SK-N-SH (cell line): Measurements from ENCODE around the gene BRD1. TPM values are rescaled to one million over a fixed set of nuclear protein-coding genes. Genes with fewer than 3 reads are reported as not detected.
"Not testable (repeated sequence)": the region's sequence is repeated elsewhere in the genome, so short reads cannot be mapped to it uniquely, and the experiment has no call there.

Source experiments
- CTCF ChIA-PET: fragments of 300-600, 350-600 bp; formaldehyde crosslinking; extraction: SDS; loops from one replicate; lab custom pipeline; 2021; lab: Yijun Ruan, JAX
- POLR2A ChIA-PET: fragments of 350-600 bp; sonication (Branson Sonifier 250); formaldehyde crosslinking; extraction: SDS; loops from one replicate; lab custom pipeline; 2020; ENCODE audit warnings: antibody characterized with exemption, inconsistent platforms; lab: Yijun Ruan, JAX
- DNase-seq: peaks from one replicate; pipeline ENCODE4 v3.0.0; 2012
- H2AFZ ChIP-seq: fragments of 200-600 bp; sonication (generic); 2 replicates; pipeline ENCODE4 v1.8.1; 2016; ENCODE audit warnings: antibody characterized with exemption, mild to moderate bottlenecking, low read depth
- H3F3A ChIP-seq: fragments of 200-600 bp; sonication (generic); replicated peaks from 2 replicates; pipeline ENCODE3; 2016; ENCODE audit warnings: antibody characterized with exemption, mild to moderate bottlenecking; ENCODE audit not compliant: insufficient read depth
- H3K27ac ChIP-seq, 2 experiments: fragments of 200-500 bp in 1 of 2; fragments of 200-600 bp in 1 of 2; sonication (Bioruptor generic) in 1 of 2; sonication (generic), shearing (Covaris generic) in 1 of 2; 2 replicates each; pipeline versions ENCODE4 v1.5.1 to v1.6.1; 2014 to 2016; ENCODE audit warnings: low read depth in 2 of 2, inconsistent platforms in 1 of 2, low read length in 1 of 2, mild to moderate bottlenecking in 1 of 2, mixed read lengths in 1 of 2
- H3K27me3 ChIP-seq: fragments of 200-600 bp; sonication (generic), shearing (Covaris generic); 2 replicates; pipeline ENCODE4 v1.6.1; 2016; ENCODE audit warnings: mixed run types; ENCODE audit not compliant: insufficient read depth
- H3K36me3 ChIP-seq, 2 experiments: fragments of 200-500 bp in 1 of 2; fragments of 200-600 bp in 1 of 2; sonication (Bioruptor generic) in 1 of 2; sonication (generic) in 1 of 2; replicated peaks in 1 of 2; 2 replicates each; pipeline versions ENCODE3 to v1.5.1; 2014 to 2016; ENCODE audit warnings: low read length in 1 of 2, mild to moderate bottlenecking in 1 of 2; ENCODE audit not compliant: insufficient read depth in 2 of 2, control insufficient read depth in 1 of 2
- H3K4me1 ChIP-seq, 2 experiments: fragments of 200-500 bp in 1 of 2; fragments of 200-600 bp in 1 of 2; sonication (Bioruptor generic) in 1 of 2; sonication (generic), shearing (Covaris generic) in 1 of 2; 2 replicates each; pipeline versions ENCODE4 v1.5.1 to v1.6.1; 2014 to 2016; ENCODE audit warnings: low read depth in 1 of 2, low read length in 1 of 2, mixed run types in 1 of 2; ENCODE audit not compliant: insufficient read depth in 2 of 2, control insufficient read depth in 1 of 2
- H3K4me2 ChIP-seq: fragments of 200-600 bp; sonication (generic), shearing (Covaris generic); 2 replicates; pipeline ENCODE4 v1.6.1; 2017; ENCODE audit warnings: mixed run types
- H3K4me3 ChIP-seq, 2 experiments: fragments of 200-500 bp in 1 of 2; fragments of 200-600 bp in 1 of 2; sonication (Bioruptor generic) in 1 of 2; sonication (generic), shearing (Covaris generic) in 1 of 2; 2 replicates each; pipeline versions ENCODE4 v1.5.1 to v1.8.1; 2014 to 2016; ENCODE audit warnings: low read depth in 2 of 2, inconsistent platforms in 1 of 2, low read length in 1 of 2, mild to moderate bottlenecking in 1 of 2, mixed read lengths in 1 of 2, moderate library complexity in 1 of 2
- H3K79me2 ChIP-seq: fragments of 200-600 bp; sonication (generic); 2 replicates; pipeline ENCODE4 v1.8.1; 2017; ENCODE audit warnings: mild to moderate bottlenecking; ENCODE audit not compliant: insufficient read depth
- H3K9ac ChIP-seq: fragments of 200-600 bp; sonication (generic); 2 replicates; pipeline ENCODE4 v1.6.1; 2017; ENCODE audit warnings: mixed run types
- H3K9me2 ChIP-seq: fragments of 200-600 bp; sonication (generic); 2 replicates; pipeline ENCODE4 v1.6.1; 2017; ENCODE audit warnings: mixed run types
- H3K9me3 ChIP-seq: fragments of 200-600 bp; sonication (generic); 2 replicates; pipeline ENCODE4 v1.6.1; 2017; ENCODE audit warnings: mixed run types, mild to moderate bottlenecking, moderate library complexity
- H4K20me1 ChIP-seq: fragments of 200-600 bp; sonication (generic); 2 replicates; pipeline ENCODE4 v1.6.1; 2017; ENCODE audit warnings: mild to moderate bottlenecking, mixed run types; ENCODE audit not compliant: insufficient read depth
- ELF1 ChIP-seq: IDR thresholded peaks from 2 replicates; pipeline ENCODE4 v1.4.0; 2012
- EZH2phosphoT487 ChIP-seq: fragments of 200-600 bp; sonication (generic); IDR thresholded peaks from 2 replicates; pipeline ENCODE4 v1.6.1; 2017; ENCODE audit warnings: low read depth, mixed run types, mild to moderate bottlenecking, antibody characterized with exemption, moderate library complexity, borderline replicate concordance
- MXI1 ChIP-seq: IDR thresholded peaks from 2 replicates; pipeline ENCODE4 v1.6.1; 2012; ENCODE audit warnings: mild to moderate bottlenecking, low read depth, low read length, improper control_type of control experiment
- NFIC ChIP-seq: IDR thresholded peaks from 2 replicates; pipeline ENCODE4 v1.4.0; 2012; ENCODE audit warnings: borderline replicate concordance
- NRF1 ChIP-seq: IDR thresholded peaks from 2 replicates; pipeline ENCODE4 v1.6.1; 2012; ENCODE audit warnings: low read depth, mild to moderate bottlenecking, low read length
- PBX3 ChIP-seq: IDR thresholded peaks from 2 replicates; pipeline ENCODE4; 2012
- POLR2AphosphoS5 ChIP-seq: IDR thresholded peaks from 2 replicates; pipeline ENCODE4 v1.6.1; 2012; ENCODE audit warnings: low read depth, low read length
- SIN3A ChIP-seq: IDR thresholded peaks from 2 replicates; pipeline ENCODE4 v1.6.1; 2012; ENCODE audit warnings: low read depth, mild to moderate bottlenecking, low read length, moderate library complexity, borderline replicate concordance
- TAF1 ChIP-seq: IDR thresholded peaks from 2 replicates; pipeline ENCODE4 v1.6.1; 2012; ENCODE audit warnings: low read depth, mild to moderate bottlenecking, low read length, moderate library complexity, borderline replicate concordance
- WGBS: methylation state at CpG from one replicate; pipeline ENCODE4 v1.1.6; 2017; ENCODE audit warnings: low lambda C conversion rate; 5-methylcytosine and 5-hydroxymethylcytosine counted together
- polyA plus RNA-seq, 3 experiments: library from polyadenylated mRNA; depleted of rRNA; stranded (reverse); fragments of >200 nt; gene quantifications; 2 replicates each; pipeline ENCODE4 v1.2.3, GENCODE V29; 2012
- TF ChIP-seq, protein P1 (sequence below): IDR thresholded peaks from 2 replicates; pipeline ENCODE4 v1.6.1; 2012; ENCODE audit warnings: mild to moderate bottlenecking, low read depth, low read length, moderate library complexity

BRD1 gene
- polyA plus RNA-seq, 1 of the 3 experiments (the other 2 are of a cell fraction), result 10.3 TPM

DNA sequence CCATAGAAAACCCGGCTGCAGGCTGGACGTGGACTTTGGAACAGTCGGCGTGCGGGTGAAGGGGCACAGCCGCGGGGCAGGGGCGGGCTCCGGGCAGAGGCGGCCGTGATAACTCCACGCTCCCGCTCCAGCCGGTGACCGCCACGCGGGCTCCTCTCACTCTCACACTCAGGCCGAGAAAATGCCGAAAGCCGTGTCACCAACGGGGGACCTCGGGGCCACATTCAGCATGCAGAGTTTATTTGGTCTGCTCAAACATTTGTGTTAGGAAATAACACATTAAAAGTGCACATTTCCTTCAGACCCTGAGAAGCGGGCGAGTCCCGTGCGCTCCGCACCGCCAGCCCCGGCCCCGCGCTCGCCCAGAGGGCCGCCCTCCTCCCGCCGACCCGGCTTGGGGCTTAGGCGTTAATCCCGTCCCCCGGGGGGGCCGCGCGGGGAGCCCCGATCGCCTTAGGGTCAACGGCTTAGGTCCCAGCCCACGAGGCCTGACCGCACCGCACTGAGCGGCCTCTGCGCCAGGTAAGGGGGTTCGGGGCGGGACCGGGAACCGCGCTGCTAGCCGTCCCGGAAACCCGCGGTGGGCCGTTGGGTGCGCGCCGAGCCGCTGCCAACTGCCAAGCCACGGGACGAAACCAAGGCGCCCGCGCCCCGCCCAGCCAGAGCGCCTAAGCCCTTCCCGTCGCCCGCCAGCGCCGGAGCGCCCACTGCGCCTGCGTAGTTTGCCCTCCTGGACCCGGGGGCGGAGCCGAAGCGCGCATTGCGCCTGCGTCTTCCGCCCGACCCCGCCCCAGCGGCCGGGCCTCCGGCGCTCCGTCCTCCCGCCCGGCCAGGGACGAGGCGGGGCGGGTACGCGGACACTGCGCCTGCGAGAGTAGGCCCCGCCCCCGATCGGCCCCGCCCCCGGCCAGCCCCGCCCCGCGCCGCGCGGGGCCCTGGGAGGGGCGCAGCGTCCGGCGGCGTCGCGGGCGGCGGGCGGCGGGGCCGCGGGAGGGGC, 25.5 kb upstream of the BRD1 start, which contains the start of gene ZBED4:
ZBED4 (plus strand) TSS at position 947 of the 997 bp plus-strand sequence. CDS start 29,819 bp downstream, outside the sequence.
- H3K27me3 ChIP-seq, result peaks cover 15% of the 10 kb centered on the region

DNA sequence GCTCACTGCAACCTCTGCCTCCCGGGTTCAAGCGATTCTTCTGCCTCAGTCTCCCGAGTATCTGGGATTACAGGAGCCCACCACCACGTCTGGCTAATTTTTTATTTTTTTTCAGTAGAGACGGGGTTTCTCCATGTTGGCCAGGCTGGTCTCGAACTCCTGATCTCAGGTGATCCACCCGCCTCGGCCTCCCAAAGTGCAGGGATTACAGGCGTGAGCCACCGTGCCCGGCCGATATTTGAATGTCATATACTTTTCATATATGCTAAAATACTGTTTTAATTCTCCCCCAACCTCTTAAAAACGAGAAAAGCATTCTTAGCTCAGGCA, 24.9 kb upstream of the BRD1 start:
- Histone ChIP-seq H3K4me1 (peaks cover 0 to 23% of the 10 kb centered on the region in 2 experiments; a peak in 2 of 4 replicates), H3K27ac (peak overlapping the region; percentile 92 to 93; a peak in 3 of 4 replicates), H3K27me3 (peaks cover 21% of the 10 kb centered on the region), H3F3A (peaks cover 11% of the 10 kb centered on the region), H3K9ac (peak overlapping the region; percentile 93; the same call in 1 of the 2 replicates), H2AFZ (peak overlapping the region; percentile 90), H3K4me2 (peak overlapping the region; percentile 91), H3K4me3 (peak overlapping the region; percentile 77 to 89), H3K79me2 (peaks cover 33% of the 10 kb centered on the region), H4K20me1 (peaks cover 34% of the 10 kb centered on the region)
- H3K9me2 ChIP-seq, DNase-seq, POLR2A ChIA-PET, H3K9me3 ChIP-seq, CTCF ChIA-PET, H3K36me3 ChIP-seq: not testable (repeated sequence)
- WGBS, result 85% methylated on average over 13 of the region's 13 CpGs

More for the DNA sequence above, 25.5 kb upstream of the BRD1 start, which contains the start of gene ZBED4:
- CTCF ChIA-PET, result no interaction called here
- H3K4me1 ChIP-seq, result peaks cover 0 to 21% of the 10 kb centered on the region in 2 experiments; a peak in 2 of 4 replicates
- peak; percentile 100 for DNase-seq
- WGBS, result 9% methylated on average over 22 of the region's 127 CpGs
- H4K20me1 ChIP-seq, result peaks cover 40% of the 10 kb centered on the region
- peak within 1 kb of the TSS; percentile 93 for H3K9ac ChIP-seq
- peak within 1 kb of the TSS; percentile 95 for H3K4me2 ChIP-seq
- H3K9me2 ChIP-seq, result no peaks in the 10 kb centered on the region
- H3K79me2 ChIP-seq, result peaks cover 40% of the 10 kb centered on the region
- H3F3A ChIP-seq, result peaks cover 11% of the 10 kb centered on the region
- 0 out of 2 replicates have a peak, but pooled peaks have one; percentile 31 for TF ChIP-seq ELF1
- peak; percentile 88 for TF ChIP-seq NRF1
- TF ChIP-seq TAF1, result peak; percentile 77
- peak; percentile 86 for TF ChIP-seq POLR2AphosphoS5
- TF ChIP-seq, protein P1, sequence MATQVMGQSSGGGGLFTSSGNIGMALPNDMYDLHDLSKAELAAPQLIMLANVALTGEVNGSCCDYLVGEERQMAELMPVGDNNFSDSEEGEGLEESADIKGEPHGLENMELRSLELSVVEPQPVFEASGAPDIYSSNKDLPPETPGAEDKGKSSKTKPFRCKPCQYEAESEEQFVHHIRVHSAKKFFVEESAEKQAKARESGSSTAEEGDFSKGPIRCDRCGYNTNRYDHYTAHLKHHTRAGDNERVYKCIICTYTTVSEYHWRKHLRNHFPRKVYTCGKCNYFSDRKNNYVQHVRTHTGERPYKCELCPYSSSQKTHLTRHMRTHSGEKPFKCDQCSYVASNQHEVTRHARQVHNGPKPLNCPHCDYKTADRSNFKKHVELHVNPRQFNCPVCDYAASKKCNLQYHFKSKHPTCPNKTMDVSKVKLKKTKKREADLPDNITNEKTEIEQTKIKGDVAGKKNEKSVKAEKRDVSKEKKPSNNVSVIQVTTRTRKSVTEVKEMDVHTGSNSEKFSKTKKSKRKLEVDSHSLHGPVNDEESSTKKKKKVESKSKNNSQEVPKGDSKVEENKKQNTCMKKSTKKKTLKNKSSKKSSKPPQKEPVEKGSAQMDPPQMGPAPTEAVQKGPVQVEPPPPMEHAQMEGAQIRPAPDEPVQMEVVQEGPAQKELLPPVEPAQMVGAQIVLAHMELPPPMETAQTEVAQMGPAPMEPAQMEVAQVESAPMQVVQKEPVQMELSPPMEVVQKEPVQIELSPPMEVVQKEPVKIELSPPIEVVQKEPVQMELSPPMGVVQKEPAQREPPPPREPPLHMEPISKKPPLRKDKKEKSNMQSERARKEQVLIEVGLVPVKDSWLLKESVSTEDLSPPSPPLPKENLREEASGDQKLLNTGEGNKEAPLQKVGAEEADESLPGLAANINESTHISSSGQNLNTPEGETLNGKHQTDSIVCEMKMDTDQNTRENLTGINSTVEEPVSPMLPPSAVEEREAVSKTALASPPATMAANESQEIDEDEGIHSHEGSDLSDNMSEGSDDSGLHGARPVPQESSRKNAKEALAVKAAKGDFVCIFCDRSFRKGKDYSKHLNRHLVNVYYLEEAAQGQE, result no peak
- no peak for TF ChIP-seq EZH2phosphoT487
- 0 out of 2 replicates have a peak, but pooled peaks have one; percentile 7 for TF ChIP-seq PBX3
- TF ChIP-seq MXI1, result peak; percentile 28; the same call in 1 of the 2 replicates
- TF ChIP-seq NFIC, result peak; percentile 57; the same call in 1 of the 2 replicates
- 0 out of 2 replicates have a peak, but pooled peaks have one; percentile 41 for TF ChIP-seq SIN3A
- peaks cover 0 to 2% of the 10 kb centered on the region in 2 experiments for H3K36me3 ChIP-seq
- peak within 1 kb of the TSS; percentile 90 for H2AFZ ChIP-seq
- H3K27ac ChIP-seq, result peak within 1 kb of the TSS; percentile 92 to 93
- H3K9me3 ChIP-seq, result no peaks in the 10 kb centered on the region
- POLR2A ChIA-PET, result no interaction called here
- H3K4me3 ChIP-seq, result peak within 1 kb of the TSS; percentile 77 to 89
